Ectodermal cell (in vitro differentiated cells): Measurements from ENCODE around the gene SIRT7.

ENCODE experiments used
- H3K27ac ChIP-seq: 2 replicates; pipeline ENCODE4 v1.7.0; 2013; ENCODE audit warnings: mild to moderate bottlenecking, low read depth, low read length; ENCODE audit not compliant: insufficient read depth, poor library complexity, severe bottlenecking
- H3K27me3 ChIP-seq: 2 replicates; pipeline ENCODE4 v1.7.0; 2013; ENCODE audit warnings: mild to moderate bottlenecking, low read length; ENCODE audit not compliant: insufficient read depth, control insufficient read depth, poor library complexity, severe bottlenecking
- H3K36me3 ChIP-seq: one replicate; pipeline ENCODE4 v1.7.0; 2013; ENCODE audit warnings: low read length; ENCODE audit not compliant: control insufficient read depth, insufficient read depth
- H3K4me1 ChIP-seq: one replicate; pipeline ENCODE4 v1.7.0; 2013; ENCODE audit warnings: low read length; ENCODE audit not compliant: control insufficient read depth, insufficient read depth
- H3K4me3 ChIP-seq: 2 replicates; pipeline ENCODE4 v1.7.0; 2013; ENCODE audit warnings: low read depth, low read length, control low read depth; ENCODE audit not compliant: insufficient read depth
- H3K9me3 ChIP-seq: 2 replicates; pipeline ENCODE4 v1.7.0; 2013; ENCODE audit warnings: mild to moderate bottlenecking, low read length, moderate library complexity; ENCODE audit not compliant: control insufficient read depth
- WGBS, 2 experiments: methylation state at CpG; one replicate each; pipeline ENCODE4 v1.1.7; 2013; ENCODE audit warnings: missing lambda C conversion rate in 2 of 2; 5-methylcytosine and 5-hydroxymethylcytosine counted together

The SIRT7 gene

DNA sequence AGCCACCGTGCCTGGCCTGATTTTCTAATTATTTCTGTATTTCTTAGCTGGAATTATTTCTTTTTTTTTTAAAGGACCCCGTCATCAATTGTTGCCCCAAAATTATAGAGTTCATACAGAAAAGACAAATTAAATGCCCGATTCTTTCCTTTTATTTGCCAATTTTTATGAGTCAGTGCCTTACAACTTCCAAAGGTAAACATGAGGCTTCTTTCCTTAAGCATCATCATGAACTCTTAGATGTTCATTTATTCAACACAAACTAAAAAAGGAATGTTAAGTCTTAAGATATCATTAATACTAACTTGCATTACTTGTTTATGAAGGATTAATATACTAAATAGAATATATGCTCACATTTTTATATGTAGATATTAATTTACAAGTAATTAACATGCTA, 39.7 kb downstream of the SIRT7 start:
- peaks cover 2% of the 10 kb centered on the region for H3K36me3 ChIP-seq
- 96 to 97% methylated on average over 3 of the region's 3 CpGs for WGBS, 2 experiments

DNA sequence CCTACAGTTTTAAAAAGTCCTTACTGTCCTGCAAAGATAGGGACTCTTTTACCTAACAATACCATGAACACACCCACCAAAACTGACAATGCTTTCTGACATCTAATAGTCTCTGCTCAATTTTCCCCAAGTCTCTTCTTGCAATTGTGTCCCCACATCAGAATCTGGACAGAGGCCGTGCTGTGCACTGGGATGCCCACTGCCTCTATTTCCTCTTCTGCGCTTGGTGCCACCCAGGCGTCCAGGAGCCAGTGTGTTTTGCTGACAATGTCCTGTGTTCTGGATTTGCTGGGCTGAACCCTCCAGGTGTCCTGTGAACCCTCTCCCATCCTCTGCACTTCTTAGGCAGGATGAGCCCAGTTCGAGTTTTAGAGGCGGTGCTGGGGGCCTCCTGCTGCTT, 40.4 kb downstream of the SIRT7 start:
- H3K27me3 ChIP-seq = no peaks in the 10 kb centered on the region
- H3K27ac ChIP-seq = no peak overlapping the region
- H3K36me3 ChIP-seq = peaks cover 2% of the 10 kb centered on the region
- H3K4me3 ChIP-seq = no peak overlapping the region
- WGBS, 2 experiments = 93 to 96% methylated on average over 5 of the region's 5 CpGs
- no peaks in the 10 kb centered on the region for H3K9me3 ChIP-seq
- H3K4me1 ChIP-seq = no peaks in the 10 kb centered on the region

More for the DNA sequence above, 39.7 kb downstream of the SIRT7 start:
- Histone ChIP-seq H3K9me3 (no peaks in the 10 kb centered on the region), H3K27ac (no peak overlapping the region), H3K27me3 (no peaks in the 10 kb centered on the region), H3K4me3 (no peak overlapping the region), H3K4me1 (no peaks in the 10 kb centered on the region)

DNA sequence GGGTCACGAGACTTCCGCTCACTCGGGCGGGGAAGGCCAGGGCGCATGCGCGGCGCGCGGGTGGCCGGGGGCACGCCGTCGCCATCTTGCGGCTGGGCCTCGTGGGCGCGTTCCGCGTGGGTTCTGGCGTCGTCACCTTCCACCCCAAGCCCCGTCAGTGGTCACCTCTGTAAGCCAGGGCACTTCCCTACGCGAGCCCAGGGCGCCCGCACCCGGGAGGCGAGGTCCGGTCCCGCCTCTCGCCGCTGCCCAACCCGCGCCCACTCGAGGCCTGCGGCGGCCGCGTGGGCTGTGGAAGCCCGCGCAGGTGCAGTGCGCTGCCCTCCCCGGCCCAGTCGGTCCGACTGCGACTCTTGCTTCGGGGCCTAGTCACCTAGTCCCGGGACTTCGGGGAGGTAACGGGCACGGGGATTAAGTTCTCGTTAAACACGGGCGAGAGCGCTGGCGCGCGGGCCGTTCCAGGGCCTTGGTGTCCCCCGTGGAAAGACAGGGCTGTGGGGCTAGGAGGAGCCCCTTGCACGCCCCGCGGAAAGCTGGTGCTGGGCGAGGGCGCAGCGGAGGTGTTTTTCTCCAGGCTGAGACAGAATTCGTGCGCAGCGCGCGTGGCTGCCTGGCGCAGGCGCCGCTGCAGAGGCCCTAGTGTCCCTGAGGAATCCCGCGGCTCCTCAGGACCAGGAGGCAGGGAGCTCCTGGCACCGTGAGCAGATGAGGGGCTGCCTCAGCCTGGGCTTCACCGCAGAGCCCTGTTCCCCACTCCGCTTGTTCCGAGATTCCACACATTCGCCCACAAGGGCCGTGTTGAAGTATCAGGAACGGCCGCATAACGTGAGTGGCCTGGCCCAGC, 46.4 kb downstream of the SIRT7 start:
- WGBS, 2 experiments = 6% methylated on average over 86 of the region's 86 CpGs
- no peaks in the 10 kb centered on the region for H3K27me3 ChIP-seq
- peak overlapping the region; percentile 87 for H3K27ac ChIP-seq
- H3K36me3 ChIP-seq = no peaks in the 10 kb centered on the region
- no peaks in the 10 kb centered on the region for H3K9me3 ChIP-seq
- peak overlapping the region; percentile 99 for H3K4me3 ChIP-seq
- H3K4me1 ChIP-seq = peaks cover 34% of the 10 kb centered on the region

DNA sequence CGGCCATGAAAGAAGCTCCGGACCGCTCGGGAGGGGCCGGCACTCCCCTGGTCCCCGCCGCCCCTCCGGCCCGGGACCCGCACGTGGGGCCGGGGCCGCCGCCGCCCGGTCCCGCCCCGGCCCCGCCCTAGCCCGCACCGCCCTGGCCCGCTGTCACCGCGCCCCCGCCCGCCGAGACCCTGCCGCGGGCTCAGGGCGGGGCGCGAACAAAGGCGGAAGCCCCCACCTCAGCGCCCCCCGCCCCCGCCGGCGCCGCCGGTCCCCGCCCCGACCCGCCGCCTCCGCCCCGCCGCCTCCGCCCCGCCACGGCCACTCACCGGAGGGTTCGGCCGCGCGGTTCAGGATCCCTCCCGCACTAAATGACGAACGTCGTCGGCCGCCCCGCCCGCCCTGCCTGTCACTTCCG, 47.0 kb downstream of the SIRT7 start, which contains the start of gene ARHGDIA:
Gene ARHGDIA, minus strand, starts transcription at position 357 of the 406 bp plus-strand sequence. CDS start 1,407 bp downstream, outside the sequence.
- Histone ChIP-seq H3K4me1 (peaks cover 34% of the 10 kb centered on the region), H3K36me3 (no peaks in the 10 kb centered on the region), H3K27me3 (no peaks in the 10 kb centered on the region), H3K27ac (peak within 1 kb of the TSS; percentile 87), H3K9me3 (no peaks in the 10 kb centered on the region), H3K4me3 (peak within 1 kb of the TSS; percentile 99)
- 0% methylated on average over 64 of the region's 64 CpGs for WGBS, 2 experiments

DNA sequence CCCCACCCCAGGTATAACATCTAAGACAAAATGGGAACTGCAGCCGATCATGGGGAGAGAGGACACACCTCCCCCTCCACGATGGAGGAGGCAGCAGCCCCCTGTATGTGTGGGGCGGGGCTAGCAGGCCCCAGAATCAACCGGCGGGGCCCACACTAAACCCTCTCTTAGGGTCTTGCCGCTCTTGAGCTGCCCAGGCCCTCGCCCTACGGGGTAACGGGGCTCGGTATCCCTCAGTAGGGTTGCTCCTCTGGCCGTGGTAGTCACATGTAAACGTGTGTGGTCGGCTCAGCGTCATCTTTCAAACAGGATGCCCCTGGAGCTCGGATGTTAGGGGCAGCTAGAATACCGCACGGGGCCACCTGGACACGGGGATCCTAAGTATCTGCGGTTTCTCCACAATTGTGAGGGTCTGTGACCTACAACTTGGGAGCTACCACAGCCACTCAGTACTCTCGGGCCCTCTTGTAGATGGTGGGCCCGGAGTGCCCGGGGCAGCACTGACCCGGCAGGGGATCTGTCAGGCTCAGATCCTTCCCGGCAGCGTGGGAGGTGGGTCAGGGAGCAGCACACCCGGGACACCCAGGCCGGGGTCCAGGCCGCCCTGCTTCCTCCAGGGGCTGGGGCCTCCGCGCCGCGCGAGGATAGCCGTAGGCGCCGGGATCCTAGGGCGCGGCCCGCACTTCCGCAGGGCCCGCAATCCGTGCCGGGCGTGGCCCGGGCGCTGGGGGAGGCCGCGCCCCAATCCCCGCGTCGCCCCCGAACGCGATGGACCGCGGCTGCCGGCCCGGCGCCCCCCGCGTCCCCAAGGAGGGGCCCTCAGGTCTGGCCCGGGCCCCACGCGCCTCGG, 47.6 kb downstream of the SIRT7 start:
- Histone ChIP-seq H3K4me3 (peak overlapping the region; percentile 99), H3K36me3 (no peaks in the 10 kb centered on the region), H3K4me1 (peaks cover 34% of the 10 kb centered on the region), H3K27me3 (no peaks in the 10 kb centered on the region), H3K27ac (peak overlapping the region; percentile 9), H3K9me3 (no peaks in the 10 kb centered on the region)
- WGBS, 2 experiments = 2% methylated on average over 65 of the region's 65 CpGs

DNA sequence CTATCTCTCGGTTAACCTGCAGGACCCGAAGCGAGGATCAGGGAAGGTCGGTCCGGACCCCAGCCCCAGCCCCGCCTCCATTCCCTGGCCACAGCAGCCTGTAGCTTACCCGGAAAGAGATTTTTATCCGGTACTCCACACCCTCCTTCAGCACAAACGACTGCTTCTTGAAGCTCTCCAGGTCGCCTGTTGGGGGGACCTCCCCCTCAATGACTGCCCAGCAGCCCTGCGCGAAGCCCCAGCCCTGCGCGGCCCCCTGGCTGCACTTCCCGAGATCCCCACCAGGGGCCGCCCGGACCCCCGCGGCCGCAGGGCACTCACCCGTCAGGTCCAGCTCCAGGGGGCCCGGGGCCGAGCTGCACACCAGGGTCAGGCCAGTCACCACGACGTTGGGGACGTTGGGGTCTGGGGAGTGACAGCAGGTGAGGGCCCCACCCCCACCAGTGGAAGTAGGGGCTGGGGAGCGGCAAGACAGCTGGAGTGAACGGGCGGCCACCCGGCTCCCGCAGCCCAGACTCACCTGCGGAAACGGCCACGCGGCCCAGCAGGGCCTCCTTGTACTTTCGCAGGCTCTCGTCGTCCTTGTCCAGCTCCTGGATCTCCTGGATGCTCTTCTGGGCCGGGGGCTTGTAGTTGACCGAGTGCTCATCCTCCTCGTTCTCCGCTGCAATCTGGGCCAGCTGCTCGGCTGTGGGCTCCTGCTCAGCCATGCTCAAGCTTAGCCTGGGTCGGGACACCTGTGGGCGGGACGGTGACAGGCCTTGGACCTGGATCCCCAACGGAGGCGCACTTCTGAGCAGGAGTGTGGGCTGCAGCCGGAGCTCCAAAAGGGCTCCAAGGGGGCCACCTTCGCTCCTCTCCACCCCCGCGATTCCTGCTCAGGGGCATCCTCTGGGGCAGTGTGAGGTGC, 48.5 kb downstream of the SIRT7 start:
- H3K27me3 ChIP-seq = no peaks in the 10 kb centered on the region
- H3K4me3 ChIP-seq = peak overlapping the region; percentile 99
- H3K9me3 ChIP-seq = no peaks in the 10 kb centered on the region
- H3K4me1 ChIP-seq = peaks cover 34% of the 10 kb centered on the region
- WGBS, 2 experiments = 48 to 51% methylated on average over 52 of the region's 52 CpGs
- H3K27ac ChIP-seq = peak overlapping the region; percentile 9
- H3K36me3 ChIP-seq = no peaks in the 10 kb centered on the region

DNA sequence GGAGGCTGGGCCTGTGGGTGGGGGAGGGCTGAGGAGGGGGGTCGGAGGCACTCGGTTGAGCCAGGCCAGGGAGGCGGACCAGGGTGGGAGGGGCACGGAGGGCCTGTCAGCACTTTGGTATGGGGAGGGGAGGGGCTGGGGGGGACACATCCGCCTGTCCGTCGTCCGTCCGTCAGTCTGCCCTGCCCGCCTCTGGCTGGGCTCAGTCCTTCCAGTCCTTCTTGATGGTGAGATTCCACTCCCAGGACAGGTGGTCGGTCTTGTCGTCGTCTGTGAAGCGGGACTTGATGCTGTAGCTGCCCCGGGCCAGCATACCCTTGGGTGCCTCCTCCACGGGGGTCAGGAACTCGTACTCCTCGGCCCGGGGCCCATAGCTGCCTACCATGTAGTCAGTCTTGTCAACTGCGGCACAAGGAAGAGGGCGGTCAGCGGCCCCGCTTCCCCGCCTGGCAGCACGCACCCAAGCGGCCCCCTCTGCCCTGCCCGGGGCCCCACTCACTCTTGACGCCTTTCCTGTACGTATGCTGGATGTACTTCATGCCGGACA, 49.2 kb downstream of the SIRT7 start:
- H3K4me3 ChIP-seq = no peak overlapping the region
- peaks cover 34% of the 10 kb centered on the region for H3K4me1 ChIP-seq
- 81 to 87% methylated on average over 30 of the region's 30 CpGs for WGBS, 2 experiments
- peak overlapping the region; percentile 16 for H3K27ac ChIP-seq
- H3K27me3 ChIP-seq = no peaks in the 10 kb centered on the region
- H3K9me3 ChIP-seq = no peaks in the 10 kb centered on the region
- peaks cover under 1% of the 10 kb centered on the region for H3K36me3 ChIP-seq

DNA sequence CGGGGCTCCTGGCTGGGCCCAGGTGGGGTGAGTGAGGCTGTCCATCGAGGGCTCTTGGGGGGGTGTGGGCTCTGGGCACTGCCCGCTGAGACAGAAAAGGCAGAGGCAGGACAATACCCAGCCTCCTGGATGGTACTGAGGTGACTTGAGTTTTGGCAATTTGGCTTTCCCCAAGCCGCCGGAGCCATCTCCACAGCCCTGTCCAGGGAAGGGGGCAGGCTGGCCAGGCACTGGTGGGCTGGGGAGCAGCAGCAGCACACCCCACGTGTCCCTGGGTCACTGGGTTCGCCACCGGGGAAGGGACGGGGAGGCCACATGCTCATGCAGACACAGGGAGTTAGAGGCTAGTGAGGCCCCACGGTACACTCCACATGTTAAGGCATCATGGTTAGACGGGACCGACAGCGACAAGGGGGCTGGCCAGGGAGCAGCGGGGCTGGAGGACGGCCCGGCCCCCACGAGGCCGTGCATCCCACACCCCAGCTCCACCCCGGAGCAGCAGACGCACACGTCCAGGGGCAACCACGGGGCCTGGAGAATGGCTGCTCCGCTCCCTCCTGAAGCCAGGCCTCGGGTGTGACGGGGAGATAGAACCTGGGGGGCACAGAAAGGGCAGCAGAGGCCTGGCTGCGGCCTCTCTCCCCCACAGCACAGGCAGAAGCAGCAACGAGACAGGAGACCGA, 49.8 kb downstream of the SIRT7 start:
- Histone ChIP-seq H3K36me3 (peaks cover 7% of the 10 kb centered on the region), H3K4me3 (no peak overlapping the region), H3K9me3 (no peaks in the 10 kb centered on the region), H3K27ac (peak overlapping the region; percentile 16), H3K4me1 (peaks cover 34% of the 10 kb centered on the region), H3K27me3 (no peaks in the 10 kb centered on the region)
- WGBS, 2 experiments = 88 to 89% methylated on average over 27 to 28 of the region's 28 CpGs
